GM23248 (cell line): ENCODE data around the gene MANBA.

ENCODE experiments used
- EZH2 ChIP-seq: fragments of 200-600 bp; sonication (generic); IDR thresholded peaks from 2 replicates; pipeline ENCODE4 v1.6.1; 2018; ENCODE audit warnings: antibody characterized with exemption, mild to moderate bottlenecking; ENCODE audit not compliant: insufficient read depth, poor library complexity, severe bottlenecking
- EZH2phosphoT487 ChIP-seq: fragments of 200-600 bp; sonication (generic); IDR thresholded peaks from 2 replicates; pipeline ENCODE4 v1.6.1; 2018; ENCODE audit warnings: antibody characterized with exemption, moderate library complexity, mild to moderate bottlenecking, low read depth; ENCODE audit not compliant: insufficient read depth

- TF ChIP-seq EZH2 = no peak
- TF ChIP-seq EZH2phosphoT487 = no peak
Measured at GRCh38 chr4:102633100-102633499, 127.7 kb downstream of the MANBA start.
